DMS153 treated with DMSO at 0.1 percent for 48 hours (cell line): ENCODE results near the gene RBM3.

Source experiments
- DNase-seq: peaks from one replicate; lab custom pipeline; 2025; ENCODE audit not compliant: unreplicated experiment; lab: John Stamatoyannopoulos, UW

The RBM3 gene

DNA sequence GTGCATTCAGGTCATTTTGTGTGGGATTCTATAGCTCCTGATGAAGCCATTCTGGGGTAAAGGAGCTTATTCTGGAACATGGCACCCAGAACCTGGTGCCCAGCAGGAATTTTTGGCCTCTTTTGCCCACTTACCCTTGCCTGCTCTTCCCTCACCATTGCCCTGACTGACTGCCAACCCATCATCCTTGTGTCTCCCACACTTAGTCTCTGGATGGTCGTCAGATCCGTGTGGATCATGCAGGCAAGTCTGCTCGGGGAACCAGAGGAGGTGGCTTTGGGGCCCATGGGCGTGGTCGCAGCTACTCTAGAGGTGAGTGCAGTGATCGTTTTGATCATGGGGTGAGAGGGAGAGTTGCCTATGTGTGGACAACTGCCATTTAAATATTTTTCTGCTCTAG, 1.8 kb downstream of the RBM3 start:
- no peak for DNase-seq

DNA sequence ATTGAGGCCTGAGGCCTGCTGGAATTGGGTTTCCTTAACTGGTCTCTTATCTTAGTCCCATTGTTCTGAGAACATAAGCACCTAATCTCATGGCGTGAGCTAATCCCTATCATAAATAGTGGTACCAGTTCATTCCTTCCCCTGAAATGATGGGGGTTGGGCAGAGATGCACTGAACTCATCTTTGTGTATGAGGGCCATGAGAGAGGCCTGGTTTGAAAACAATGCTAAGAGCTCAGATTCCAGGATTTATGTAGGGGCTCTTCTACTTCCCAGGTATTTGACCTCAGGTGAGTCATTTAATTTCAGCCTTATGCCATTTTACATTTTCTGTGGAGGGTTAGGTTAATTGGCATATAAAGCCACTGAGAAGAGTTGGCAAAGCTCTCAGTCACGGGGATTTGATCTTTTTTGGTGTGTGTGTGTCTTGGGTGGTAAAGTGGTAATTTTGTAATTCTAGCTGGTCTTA, 4.4 kb downstream of the RBM3 start:
- no peak for DNase-seq

DNA sequence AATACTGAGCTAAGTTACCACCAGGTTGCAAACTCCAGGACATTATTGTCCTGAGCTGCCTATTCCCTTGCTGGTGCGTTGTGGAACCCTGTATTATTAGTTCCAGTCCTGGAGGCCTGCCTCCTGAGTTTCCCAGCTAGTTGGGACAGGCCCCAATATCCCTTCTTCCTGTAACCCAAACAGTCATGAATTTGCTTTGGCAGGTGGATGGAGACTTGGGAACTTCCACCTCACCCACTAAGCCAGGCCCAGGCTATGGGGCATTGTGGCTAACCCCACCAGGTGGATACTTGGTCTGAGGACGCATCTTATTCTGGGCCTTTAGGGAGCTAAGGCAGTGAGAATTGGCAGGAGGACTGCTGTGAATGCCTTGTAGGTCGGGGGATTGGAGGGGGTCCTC, 5.0 kb downstream of the RBM3 start:
- no peak for DNase-seq

DNA sequence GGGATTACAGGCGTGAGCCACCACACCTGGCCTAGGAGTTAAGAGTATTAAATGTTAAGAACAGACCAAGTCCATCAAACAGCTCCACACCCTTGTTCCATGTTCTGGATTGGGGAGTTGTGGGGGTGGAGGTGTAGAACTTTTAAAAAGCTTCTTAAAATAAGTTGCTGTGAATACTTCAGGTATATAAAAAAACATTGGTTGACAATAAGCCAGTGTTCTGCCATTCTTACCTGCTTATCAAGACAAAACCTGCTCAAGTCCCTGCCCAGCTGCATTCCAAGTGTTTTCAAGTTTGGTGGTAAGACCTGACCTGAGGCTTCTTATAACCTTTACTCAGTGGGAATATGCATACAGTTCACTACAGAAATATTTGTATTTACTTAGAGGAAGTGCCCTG, 6.4 kb downstream of the RBM3 start:
- DNase-seq = no peak

DNA sequence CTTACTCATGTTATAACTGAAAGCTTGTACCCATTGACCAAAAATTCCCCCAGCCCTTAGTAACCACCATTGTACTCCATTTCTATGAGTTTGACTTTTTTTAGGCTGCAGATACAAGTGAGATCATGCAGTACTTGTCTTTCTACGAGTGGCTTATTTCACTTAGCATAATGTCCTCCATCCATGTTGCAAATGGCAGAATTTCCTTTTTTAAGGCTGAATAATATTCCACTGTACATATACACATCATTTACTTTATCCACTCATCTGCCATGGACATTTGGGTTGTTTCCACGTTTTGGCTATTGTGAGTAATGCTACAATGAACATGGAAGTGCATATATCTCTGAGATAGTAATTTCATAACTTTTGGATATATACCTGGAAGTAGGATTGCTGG, 10.4 kb downstream of the RBM3 start:
- no peak for DNase-seq

DNA sequence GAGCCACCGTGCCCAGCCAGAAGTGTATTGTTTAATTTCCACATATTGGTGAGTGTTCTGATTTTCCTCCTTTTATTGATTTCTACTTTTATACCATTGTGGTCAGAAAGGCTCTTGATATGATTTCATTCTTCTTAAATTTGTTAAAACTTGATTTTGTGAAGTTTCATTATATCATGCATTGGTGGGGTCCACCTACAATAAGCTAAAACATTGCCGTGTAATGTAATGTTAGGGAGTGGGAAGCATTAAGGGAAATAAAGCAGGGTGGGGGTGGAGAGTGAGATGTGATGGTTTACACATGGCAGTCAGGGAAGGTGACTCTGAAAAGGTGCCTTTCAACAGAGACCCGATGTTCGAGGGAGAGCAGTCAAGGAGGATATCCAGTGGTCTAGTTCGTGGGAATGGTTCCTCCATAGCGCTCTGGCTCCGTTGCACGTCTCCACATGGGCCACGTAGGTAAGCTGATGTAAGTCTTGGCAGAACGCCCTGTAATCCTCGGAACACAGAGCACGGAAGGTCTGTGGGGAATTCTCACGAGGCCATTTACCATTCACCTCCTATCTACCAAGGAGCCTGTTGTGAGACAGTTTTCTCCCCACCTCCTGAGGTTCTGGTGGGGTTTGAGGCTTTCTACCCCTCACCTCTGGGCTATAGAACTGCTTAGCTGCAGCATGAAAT, 15.3 kb downstream of the RBM3 start:
- DNase-seq = no peak

DNA sequence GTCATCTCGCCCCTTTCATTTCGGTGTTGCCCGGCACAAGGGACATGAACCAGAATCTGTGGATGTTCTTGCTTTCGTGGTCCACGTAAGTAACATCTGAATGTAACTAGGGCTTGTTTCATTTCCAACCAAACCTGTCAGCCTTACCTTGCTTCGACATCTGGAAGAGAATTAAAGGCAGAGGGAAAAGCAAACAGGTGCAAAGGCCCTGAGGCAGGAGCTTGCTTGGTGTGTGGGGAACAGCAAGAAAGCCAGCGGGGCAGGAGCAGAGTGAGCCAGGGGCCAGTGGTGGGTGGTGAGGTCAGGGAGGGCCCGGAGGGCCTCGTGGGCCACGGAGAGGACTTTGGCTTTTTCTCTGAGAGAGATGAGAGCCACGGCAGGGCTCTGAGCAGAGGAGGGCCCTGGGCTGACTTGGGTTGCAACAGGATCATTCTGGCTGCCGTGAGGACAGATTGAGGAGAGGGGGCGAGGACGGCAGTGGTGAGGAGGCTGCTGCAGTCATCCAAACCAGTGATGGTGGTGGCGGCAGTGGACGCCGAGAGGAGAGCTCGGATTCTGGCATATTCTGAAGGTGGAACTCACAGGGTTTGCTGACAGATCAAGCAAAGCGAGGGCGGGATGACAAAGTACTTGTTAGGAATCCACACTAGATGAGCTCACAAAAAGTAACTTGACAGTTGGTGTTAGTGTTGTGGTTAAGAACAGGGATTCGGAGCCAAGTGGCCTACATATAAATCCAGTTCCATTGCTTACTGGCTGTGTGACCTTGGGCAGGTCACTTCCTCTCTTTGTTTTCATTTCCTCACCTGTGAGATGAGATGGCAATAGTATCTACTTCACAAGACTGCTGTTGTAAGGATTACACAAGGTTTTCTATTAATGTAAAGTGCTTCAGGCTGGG, 16.2 kb downstream of the RBM3 start:
- DNase-seq = no peak

DNA sequence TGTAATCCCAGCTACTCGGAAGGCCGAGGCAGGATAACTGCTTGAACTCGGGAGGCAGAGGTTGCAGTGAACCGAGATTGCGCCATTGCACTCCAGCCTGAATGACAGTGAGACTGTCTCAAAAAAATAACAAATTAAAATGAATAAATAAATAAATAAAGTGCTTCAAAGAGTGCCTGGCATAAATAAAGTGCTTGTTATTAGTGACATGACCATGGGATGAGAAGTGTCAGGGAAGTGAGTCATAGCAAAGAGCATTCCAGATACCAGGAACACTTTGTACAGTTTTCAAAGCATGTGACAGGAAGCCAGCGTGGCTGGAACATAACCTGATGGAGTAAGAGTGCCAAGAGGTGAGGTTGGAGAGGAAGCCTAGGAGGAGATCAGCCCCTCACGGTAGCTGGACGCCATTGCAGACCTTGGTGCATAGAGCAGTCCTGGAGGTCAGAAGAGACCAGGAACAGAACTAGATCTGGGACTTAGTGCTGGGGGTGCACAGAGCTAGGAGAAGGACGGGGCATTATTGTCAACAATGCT, 17.0 kb downstream of the RBM3 start:
- no peak for DNase-seq

DNA sequence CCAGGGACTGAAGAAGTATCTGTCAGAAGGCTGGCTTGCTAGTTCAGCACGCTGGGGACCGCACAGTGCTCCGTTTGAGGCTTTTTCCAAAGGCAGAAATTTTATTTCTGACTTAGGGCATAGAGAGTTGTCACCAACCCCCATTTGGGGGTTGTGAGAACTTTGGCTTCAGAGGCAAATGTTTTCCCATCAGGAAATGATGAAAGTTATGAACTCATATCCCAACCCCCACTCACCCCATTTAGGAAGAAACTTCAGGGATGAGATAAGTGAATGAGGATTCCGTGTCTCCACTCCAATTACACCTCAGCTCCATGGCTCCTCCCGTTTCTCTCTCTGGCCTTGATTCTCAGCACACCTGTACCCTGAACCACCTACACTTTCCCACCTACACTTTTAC, 18.7 kb downstream of the RBM3 start:
- DNase-seq = no peak

DNA sequence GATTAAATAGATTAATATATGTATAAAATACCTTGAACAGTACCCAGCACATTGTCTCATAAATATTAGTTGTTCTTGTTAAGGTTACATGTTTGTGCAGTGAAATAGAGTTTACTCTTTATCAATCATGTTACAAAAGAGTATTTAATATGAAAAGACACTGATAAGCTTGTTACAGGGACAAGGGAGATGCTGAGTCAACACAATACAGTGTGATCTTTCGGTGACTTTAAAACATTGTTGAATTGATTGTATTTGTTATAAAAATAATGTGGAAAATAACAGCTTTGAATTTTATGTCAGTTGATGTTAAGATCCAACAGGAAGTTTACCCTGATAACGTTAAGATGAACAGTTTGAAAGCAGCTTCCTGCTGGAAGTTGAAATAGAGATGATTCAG, 21.6 kb downstream of the RBM3 start:
- DNase-seq = no peak

DNA sequence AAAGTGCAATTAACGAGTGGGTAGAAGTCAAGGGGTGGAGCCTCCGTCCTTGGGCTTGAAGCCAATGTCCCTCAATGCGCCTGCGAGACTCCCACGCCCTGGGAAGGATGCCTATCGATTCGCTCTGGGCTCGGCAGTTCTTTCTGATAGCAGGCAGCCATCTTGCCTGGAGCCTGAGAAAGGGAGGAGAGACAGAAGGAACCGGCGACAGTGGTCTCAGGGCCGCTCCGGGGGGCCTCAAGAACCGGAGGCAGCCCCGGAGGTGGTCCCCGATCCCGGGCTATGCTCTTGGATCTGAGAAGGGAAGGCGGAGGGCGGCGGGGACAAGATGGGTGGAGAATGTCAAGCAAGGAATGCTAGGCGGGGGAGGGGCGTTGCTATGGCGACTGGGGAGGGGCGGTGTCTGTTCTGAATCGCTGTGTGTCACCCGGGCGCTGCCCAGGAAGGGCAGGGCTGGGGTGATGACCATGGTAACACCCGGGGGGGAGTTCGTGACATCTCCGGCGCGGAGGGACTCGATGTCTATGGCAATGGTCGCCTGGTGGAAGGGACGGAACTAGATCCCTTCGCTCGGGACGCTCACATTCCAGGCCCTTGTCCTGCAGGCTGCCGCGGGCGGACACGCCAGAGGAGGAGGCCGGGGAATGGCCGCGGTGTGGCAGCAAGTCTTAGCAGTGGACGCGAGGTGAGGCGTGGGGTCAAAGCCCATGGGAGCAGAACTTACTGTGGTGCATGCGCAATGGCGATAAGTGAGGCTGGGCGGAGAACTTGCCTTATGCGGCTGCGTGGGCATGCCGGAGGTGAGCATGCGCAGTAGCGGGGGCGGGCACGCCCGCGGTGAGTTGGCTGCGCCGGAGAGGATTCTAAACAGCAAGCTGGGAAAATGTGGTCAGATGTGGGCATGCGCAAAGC, 23.3 kb downstream of the RBM3 start, which contains the start of gene WDR13:
Gene WDR13, plus strand, starts transcription at position 140 of the 912 bp plus-strand sequence. Its CDS starts 505 bp downstream, at position 645.
- peak; percentile 69 for DNase-seq

DNA sequence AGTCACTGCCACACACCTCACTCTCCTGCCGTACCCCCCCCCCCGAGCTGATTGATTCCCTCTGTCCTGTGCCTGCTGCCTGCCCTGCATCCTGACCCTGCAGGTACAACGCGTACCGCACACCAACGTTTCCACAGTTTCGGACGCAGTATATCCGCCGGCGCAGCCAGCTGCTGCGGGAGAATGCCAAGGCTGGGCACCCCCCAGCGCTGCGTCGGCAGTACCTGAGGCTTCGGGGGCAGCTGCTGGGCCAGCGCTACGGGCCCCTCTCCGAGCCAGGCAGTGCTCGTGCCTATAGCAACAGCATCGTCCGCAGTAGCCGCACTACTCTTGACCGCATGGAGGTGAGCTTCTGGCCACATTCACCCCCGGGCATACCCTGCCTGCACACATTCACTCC, 24.3 kb downstream of the RBM3 start:
- DNase-seq = no peak

DNA sequence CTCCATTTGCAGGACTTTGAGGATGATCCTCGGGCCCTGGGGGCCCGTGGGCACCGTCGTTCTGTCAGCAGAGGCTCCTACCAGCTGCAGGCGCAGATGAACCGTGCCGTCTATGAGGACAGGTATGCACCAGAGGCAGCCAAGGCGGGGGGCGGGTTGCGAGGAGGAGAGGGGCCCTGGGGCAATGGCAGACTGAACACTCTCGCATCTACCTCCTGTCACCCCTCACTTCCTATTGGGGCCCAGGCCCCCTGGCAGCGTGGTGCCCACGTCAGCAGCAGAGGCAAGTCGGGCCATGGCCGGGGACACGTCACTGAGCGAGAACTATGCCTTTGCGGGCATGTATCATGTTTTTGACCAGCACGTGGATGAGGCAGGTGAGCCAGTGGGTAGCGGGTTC, 25.1 kb downstream of the RBM3 start:
- DNase-seq = no peak

DNA sequence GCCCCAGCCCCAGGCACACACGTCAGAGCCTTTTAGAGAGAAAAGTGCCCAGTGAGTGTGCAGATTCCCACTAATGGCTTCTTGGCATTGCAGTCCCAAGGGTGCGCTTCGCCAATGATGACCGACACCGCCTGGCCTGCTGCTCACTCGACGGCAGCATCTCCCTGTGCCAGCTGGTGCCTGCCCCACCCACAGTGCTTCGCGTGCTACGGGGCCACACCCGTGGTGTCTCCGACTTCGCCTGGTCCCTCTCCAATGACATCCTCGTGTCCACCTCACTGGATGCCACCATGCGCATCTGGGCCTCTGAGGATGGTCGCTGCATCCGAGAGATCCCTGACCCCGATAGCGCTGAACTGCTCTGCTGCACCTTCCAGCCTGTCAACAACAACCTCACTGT, 25.9 kb downstream of the RBM3 start:
- no peak for DNase-seq

DNA sequence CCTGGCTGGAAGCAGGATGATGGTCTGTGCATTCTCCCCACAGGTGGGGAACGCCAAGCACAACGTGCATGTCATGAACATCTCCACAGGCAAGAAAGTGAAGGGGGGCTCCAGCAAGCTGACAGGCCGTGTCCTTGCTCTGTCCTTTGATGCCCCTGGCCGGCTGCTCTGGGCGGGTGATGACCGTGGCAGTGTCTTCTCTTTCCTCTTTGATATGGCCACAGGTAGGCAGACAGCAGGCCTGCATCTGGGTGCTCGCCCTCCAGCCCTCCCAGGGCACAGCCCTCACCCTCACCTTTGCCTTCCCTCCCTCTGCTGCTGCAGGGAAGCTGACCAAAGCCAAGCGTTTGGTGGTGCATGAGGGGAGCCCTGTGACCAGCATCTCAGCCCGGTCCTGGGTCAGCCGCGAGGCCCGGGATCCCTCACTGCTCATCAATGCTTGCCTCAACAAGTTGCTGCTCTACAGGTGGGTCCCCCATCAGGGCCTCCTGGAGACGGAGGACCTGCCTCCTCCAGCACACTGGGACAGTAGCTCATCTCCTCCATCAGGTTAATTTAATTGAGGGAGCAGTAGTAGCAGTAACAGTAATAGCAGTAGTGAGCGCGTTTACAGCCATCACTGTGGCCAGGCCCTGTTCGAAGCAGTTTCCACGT, 27.6 kb downstream of the RBM3 start:
- no peak for DNase-seq

DNA sequence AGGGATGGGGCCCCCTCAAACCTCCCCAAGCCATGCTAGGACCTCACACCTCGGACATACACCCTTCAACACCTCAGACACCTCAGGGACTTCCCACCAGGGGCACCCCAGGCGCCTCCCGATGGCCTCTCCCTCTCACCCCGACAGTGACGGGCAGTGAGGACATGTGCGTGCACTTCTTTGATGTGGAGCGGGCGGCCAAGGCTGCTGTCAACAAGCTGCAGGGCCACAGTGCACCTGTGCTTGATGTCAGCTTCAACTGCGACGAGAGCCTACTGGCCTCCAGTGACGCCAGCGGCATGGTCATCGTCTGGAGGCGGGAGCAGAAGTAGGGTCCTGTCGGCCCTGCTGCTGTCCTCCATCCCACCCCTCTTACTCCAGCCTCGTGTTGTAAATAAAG, 30.4 kb downstream of the RBM3 start:
- no peak for DNase-seq

DNA sequence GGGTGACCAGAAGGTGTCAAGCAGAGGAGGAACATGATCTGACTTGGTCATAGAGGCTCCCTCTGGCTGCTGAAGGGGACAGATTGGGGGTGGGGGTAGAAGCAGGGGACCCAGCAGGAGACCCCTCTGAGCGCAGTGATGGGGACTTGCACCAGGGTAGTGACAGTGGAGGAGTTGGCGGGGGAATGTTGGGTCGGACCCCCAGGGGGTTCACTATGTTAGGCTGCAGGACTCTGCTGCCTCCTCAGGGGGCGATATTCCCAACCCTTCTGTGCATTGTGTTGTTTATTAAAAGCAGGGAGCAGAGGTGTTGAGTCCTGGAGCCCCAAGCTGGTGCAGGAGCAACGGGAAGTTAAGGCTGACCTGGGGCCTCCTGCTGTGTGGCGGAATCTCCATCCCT, 31.8 kb downstream of the RBM3 start:
- DNase-seq = no peak

DNA sequence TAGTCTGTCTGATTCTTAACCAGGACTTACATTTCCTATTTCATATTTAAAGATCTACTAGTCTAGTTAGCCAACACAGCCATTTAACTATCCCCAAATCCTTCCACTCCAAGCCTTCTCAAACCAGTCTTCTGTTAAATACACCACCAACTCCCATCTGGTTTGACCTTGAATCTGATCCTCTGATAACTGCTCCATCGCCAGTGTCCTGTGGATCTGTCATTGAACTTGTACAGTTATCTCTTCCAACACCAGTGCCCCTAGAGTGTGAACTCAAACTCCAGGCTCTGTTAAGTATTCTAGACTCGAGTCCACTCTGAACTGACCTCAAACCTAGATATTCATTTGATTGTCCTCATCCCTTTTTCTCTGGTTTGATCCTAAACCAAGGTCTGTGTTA, 37.4 kb downstream of the RBM3 start:
- DNase-seq = no peak

DNA sequence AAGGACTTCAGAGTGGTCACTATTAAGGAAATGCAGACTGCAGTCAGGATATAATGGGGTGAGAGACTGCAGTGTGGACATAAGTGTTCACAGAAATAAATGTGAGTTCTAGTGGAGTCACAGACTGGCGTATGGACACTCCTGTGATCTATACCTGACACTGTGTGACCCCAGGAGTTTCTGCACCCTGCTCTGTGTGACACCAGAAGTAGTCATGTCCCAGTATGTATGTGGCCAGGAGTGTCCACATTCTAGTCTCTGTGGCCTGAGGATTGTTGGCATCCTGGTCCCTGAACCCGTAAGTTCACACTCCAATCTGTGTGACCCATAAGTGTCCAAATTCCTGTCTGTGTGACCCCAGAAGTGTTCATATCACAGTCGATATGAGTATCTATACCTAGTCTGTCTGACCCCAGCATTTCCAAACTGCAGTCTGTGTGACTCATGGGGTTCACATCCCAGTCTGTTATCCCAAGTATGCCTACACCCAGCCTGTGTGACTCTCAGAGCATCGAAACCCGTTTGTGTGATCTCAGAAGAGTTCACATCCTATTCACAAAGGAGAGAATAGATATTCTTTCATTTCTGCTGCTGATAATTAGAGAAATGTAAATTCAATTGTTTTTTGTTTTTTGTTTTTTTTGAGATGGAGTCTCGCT, 39.3 kb downstream of the RBM3 start:
- no peak for DNase-seq

DNA sequence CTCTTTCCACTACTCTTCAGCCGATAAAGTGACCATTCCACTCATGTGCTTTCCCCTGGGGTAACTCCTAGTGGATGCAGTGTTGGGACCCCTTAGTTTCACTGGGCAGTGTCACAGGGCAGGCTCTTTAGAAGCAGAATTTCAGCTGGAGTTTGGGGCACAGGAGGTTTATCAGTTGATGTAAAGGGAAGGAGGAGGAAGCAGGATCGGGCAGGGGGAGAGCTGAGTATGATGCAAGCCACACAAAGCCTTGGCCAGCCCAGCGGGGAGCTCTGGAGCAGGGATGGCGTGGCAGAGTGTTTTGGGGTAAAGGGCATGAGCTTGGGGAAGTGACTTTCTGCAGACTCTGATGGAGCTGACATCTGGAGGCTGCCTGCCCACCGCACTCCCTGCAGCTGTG, 42.3 kb downstream of the RBM3 start:
- no peak for DNase-seq
